ENCODE results near the gene CDK11A. TPM values are rescaled to one million over a fixed set of nuclear protein-coding genes. Genes with fewer than 3 reads are reported as not detected.
"Not testable (repeated sequence)": the region's sequence is repeated elsewhere in the genome, so short reads cannot be mapped to it uniquely, and the experiment has no call there.

The CDK11A gene
- polyA plus RNA-seq, 1 donor from 2014 or later: 20.7 TPM

GRCh38 chr1:1758059-1758621, 34.0 kb upstream of the CDK11A start:
- no peak overlapping the region for H3K4me3 Mint-ChIP-seq
- H3K27ac Mint-ChIP-seq: peak overlapping the region in 1 of 3 donors; percentile 35
- H3K36me3 Mint-ChIP-seq: no peaks in the 10 kb centered on the region
- no peaks in the 10 kb centered on the region for H3K27me3 Mint-ChIP-seq
- H3K4me1 Mint-ChIP-seq: peaks cover 0 to 3% (median 0%) of the 10 kb centered on the region in 3 donors
- H3K9me3 Mint-ChIP-seq: no peaks in the 10 kb centered on the region

DNA sequence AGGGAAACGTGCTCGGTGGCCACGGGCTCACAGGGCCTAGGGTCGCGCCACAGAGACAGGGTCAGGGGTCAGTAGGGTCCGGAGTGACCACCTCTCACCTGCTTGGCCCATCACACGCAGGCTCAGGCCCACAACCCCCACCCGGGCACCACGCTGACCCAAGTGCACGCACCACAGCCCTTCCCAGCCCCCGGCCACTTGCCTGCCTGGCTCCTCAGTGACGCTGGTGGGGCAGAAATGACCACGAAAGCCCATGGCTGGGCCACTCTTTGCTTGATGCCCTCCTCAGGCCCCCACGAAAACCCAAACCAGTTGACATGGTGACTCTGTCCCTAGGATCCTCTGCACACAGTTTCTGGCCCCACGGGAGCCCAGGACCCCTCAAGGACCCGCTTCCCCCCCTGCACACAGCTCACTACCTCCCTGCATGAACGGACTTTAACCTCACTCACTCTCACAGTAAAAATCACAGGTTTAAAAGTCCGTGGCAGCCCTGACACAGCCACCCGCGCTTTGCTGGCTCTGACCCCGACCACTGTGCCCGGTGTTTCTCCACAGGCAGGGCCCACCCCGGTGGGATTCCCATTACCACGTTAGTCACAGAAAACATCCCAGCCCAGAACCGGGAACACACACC, 33.4 kb upstream of the CDK11A start:
- peak overlapping the region in 1 of 3 donors; percentile 35 for H3K27ac Mint-ChIP-seq
- no peaks in the 10 kb centered on the region for H3K9me3 Mint-ChIP-seq
- H3K4me1 Mint-ChIP-seq: peaks cover 0 to 3% (median 0%) of the 10 kb centered on the region in 3 donors
- no peak overlapping the region for H3K4me3 Mint-ChIP-seq
- no peaks in the 10 kb centered on the region for H3K27me3 Mint-ChIP-seq
- H3K36me3 Mint-ChIP-seq: no peaks in the 10 kb centered on the region

DNA sequence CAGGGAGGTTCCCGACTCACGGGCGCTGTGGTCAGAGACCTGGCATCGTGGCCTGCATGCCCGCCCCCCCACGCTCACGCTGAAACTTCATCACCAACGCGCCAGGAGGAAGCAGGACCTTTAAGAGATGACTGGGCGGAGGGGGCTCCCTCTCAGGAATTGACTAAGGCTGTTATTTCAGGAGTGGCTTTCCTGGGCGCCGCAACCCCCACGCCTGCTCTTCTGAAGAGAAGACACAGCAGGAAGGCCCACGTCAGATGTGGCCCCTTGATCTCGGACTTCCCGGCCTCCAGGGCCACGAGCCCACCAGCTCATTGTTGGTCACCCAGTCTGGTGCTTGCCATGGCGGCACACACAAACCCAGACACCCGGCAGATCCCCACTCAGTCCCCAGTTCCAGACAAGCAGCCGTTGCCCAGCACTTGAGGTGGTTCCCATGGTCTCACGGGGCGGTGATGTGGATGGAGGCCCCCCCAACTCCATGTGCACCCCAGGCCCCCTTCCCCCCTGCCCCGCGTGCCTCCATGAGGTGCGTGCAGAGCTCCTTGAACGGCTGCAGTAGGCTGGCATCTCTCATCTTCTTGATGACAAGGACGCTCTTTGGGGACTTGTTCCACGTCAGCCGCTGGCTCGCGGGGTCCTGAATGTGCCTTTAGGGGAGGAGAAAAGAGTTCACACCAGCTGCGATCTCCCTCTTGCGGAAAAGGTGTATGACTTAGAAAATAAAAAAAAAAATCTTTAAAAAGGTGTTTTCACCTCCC, 32.7 kb upstream of the CDK11A start:
- Mint-ChIP-seq H3K4me1 (peaks cover 0 to 3% (median 0%) of the 10 kb centered on the region in 3 donors), H3K4me3 (no peak overlapping the region), H3K27ac (no peak overlapping the region), H3K27me3 (no peaks in the 10 kb centered on the region), H3K36me3 (no peaks in the 10 kb centered on the region), H3K9me3 (no peaks in the 10 kb centered on the region)

GRCh38 chr1:1755852-1756251, 31.7 kb upstream of the CDK11A start:
- H3K4me3 Mint-ChIP-seq: no peak overlapping the region
- no peaks in the 10 kb centered on the region for H3K9me3 Mint-ChIP-seq
- H3K4me1 Mint-ChIP-seq: no peaks in the 10 kb centered on the region
- H3K36me3 Mint-ChIP-seq: no peaks in the 10 kb centered on the region
- no peaks in the 10 kb centered on the region for H3K27me3 Mint-ChIP-seq
- H3K27ac Mint-ChIP-seq: no peak overlapping the region

- Mint-ChIP-seq H3K36me3 (no peaks in the 10 kb centered on the region), H3K9me3 (no peaks in the 10 kb centered on the region), H3K27me3 (no peaks in the 10 kb centered on the region), H3K4me3 (no peak overlapping the region), H3K4me1 (no peaks in the 10 kb centered on the region), H3K27ac (no peak overlapping the region)
Observed at GRCh38 chr1:1755426-1755825, 31.3 kb upstream of the CDK11A start.

DNA sequence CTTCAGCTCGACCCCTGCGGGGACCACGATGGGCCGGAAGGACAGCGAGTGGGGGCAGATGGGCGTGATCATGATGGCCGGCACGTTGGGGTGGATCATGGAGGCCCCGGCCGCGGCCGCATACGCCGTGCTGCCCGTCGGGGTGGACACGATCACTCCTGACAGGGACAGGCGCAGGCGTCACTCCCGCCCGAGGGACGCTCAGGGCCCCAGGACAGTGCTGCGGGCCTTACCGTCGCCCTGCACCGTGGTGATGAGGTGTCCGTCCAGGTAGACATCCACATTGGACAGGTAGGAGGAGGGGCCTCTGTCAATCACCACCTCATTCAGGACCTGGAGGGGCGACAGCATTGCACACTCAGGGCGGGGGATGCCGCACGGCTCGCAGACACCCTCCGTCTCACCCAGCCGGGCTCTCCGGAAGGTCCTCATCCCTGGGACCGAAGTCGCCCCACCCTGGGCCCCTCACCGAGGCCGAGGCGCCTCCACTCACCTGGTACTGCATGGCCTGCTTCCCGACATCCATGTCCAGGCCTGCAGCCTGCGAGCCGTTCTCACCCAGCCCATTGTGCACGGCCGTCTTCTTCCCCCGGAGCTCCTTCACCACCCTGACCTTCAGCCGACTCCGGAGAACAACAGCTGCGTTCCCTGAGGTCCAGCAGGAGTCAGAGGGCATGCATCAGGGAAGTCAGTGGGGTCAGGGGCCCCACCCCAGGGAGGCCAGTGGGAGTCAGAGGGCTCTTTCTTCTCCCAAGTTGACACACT, 30.1 kb upstream of the CDK11A start:
- no peaks in the 10 kb centered on the region for H3K36me3 Mint-ChIP-seq
- peaks cover 0 to 2% (median 0%) of the 10 kb centered on the region in 3 donors for H3K4me1 Mint-ChIP-seq
- no peaks in the 10 kb centered on the region for H3K9me3 Mint-ChIP-seq
- no peak overlapping the region for H3K27ac Mint-ChIP-seq
- no peaks in the 10 kb centered on the region for H3K27me3 Mint-ChIP-seq
- H3K4me3 Mint-ChIP-seq: no peak overlapping the region

GRCh38 chr1:1753607-1754005, 29.4 kb upstream of the CDK11A start:
- no peaks in the 10 kb centered on the region for H3K27me3 Mint-ChIP-seq
- H3K27ac Mint-ChIP-seq: no peak overlapping the region
- H3K4me1 Mint-ChIP-seq: peaks cover 0 to 2% (median 0%) of the 10 kb centered on the region in 3 donors
- no peaks in the 10 kb centered on the region for H3K36me3 Mint-ChIP-seq
- no peaks in the 10 kb centered on the region for H3K9me3 Mint-ChIP-seq
- H3K4me3 Mint-ChIP-seq: no peak overlapping the region

DNA sequence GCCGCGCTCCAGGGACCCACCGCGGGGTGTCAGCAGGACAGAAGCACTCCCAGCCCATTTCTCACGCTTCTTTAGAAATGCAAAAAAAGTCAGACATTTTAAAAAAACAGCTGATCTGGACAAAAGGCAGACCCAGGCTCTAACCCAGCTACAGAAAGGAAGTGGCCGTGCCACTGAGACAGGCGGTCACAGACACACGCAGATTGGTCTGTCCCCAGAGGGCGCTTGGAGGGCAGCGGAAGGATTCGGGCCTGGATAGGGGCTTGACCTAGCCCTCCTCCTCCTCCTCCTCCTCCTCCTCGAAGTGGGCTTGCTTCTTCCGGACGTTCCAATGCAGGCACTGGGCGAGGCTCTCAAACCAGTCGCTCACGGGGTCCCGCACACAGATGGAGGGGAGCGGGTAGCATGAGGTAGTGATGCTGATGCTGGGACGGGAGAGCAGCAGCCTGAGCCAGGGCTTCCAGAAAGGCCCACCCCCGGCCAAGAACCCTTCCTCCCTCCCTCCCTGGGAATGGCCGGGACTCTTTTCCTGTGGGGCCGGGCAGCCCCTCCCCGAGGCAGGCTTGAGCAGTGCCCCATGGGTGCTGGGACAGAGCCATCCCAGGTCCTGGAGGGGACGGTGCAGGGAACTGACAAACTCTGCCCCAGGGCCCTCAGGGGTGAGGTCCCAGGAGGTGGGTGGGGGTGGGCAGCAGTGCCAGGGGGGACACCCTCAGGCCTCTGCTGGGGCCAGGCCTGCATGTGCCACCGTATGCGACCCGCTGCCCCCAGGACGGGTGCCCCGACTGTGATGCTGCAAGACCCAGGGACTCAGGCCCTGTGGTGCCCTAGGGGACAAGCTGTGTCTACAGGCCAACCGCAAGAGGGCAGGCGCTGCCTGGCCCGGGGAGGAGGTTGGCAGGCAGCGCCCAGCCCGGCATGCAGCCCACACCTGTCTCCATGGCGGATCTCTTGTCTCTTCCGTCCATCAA, 28.8 kb upstream of the CDK11A start:
- peaks cover 0 to 4% (median 2%) of the 10 kb centered on the region in 3 donors for H3K4me1 Mint-ChIP-seq
- no peak overlapping the region for H3K4me3 Mint-ChIP-seq
- H3K27me3 Mint-ChIP-seq: no peaks in the 10 kb centered on the region
- no peaks in the 10 kb centered on the region for H3K36me3 Mint-ChIP-seq
- no peaks in the 10 kb centered on the region for H3K9me3 Mint-ChIP-seq
- H3K27ac Mint-ChIP-seq: no peak overlapping the region

- Mint-ChIP-seq H3K27ac (no peak overlapping the region), H3K4me1 (peaks cover 0 to 4% (median 2%) of the 10 kb centered on the region in 3 donors), H3K4me3 (peak overlapping the region in 1 of 4 donors; percentile 55), H3K9me3 (no peaks in the 10 kb centered on the region), H3K27me3 (no peaks in the 10 kb centered on the region), H3K36me3 (no peaks in the 10 kb centered on the region)
Observed at GRCh38 chr1:1752190-1752589, 28.0 kb upstream of the CDK11A start.

- H3K9me3 Mint-ChIP-seq, H3K4me3 Mint-ChIP-seq, H3K36me3 Mint-ChIP-seq, H3K27ac Mint-ChIP-seq, H3K27me3 Mint-ChIP-seq, H3K4me1 Mint-ChIP-seq: not testable (repeated sequence)
Observed at GRCh38 chr1:1749941-1750340, 25.8 kb upstream of the CDK11A start.

GRCh38 chr1:1748686-1749321, 24.6 kb upstream of the CDK11A start:
- no peaks in the 10 kb centered on the region for H3K27me3 Mint-ChIP-seq
- peak overlapping the region in 2 of 3 donors; percentile 68 to 89 for H3K27ac Mint-ChIP-seq
- H3K4me1 Mint-ChIP-seq: peaks cover 0 to 4% (median 2%) of the 10 kb centered on the region in 3 donors
- H3K4me3 Mint-ChIP-seq: peak overlapping the region in 1 of 4 donors; percentile 80
- H3K36me3 Mint-ChIP-seq: no peaks in the 10 kb centered on the region
- no peaks in the 10 kb centered on the region for H3K9me3 Mint-ChIP-seq

DNA sequence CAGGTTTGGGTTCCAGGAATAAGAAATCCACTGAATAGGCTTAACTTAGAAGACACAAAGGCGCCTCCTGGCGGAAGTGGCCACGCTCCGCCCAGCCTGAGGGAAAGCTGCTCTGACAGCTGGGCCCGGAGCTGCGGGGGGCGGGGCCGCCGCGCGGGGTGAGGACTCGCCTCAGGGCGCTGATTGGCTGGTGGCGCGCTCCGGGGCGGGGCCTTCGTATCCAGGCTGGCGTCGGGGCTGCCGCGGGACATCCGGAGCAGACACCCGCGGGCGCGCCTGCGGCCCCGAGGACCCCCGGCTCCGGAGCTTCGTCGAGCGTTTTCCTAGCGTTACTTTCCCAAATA, 22.4 kb upstream of the CDK11A start:
- H3K4me3 Mint-ChIP-seq: peak overlapping the region in 1 of 4 donors; percentile 76
- not testable (repeated sequence) for H3K27ac Mint-ChIP-seq, H3K36me3 Mint-ChIP-seq, H3K9me3 Mint-ChIP-seq, H3K27me3 Mint-ChIP-seq, H3K4me1 Mint-ChIP-seq

DNA sequence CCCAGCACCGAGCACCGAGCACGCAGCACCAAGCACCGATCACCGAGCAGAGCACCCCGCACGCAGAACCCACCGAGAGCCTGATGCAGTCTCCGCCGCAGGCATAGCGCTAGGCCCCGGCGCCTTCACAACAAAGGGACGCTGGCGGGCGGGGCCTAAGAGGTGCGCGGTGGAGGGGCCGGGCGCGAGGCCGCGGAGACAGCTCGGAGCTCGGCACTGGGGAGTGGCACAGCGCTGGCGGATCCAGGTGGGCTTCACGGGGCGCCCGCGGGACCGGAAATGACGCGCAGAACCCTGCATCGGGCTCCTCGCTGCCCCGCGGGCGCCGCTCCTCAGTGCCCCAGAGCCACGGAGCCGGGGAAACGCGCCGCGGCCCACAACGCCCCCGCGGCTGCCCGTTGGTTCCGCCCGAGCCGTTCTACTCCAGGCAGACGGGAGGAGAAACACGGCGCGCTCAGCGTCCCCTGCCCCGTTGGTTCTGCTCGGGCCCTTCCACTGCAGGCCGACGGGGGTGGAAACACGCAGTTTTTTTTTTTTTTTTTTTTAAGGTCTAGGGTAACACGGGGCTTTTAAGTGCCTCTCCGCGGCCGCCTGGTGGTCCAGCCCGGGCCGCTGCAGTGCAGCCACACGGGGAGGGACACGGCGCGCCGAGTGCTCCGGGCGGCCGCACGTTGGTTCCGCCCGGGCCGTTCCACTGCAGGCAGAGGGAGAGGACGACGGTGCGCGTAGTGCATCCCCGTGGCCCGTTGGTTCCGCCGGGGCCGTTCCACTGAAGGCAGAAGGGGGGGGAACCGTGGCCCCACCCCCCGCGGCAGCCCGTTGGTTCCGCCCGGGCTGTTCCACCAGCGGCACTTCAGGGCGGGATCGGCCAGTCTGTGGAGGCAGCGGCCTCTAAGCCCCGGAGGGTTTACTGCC, 21.8 kb upstream of the CDK11A start:
- Mint-ChIP-seq H3K27ac (peak overlapping the region in 1 of 3 donors; percentile 97), H3K4me3 (peak overlapping the region in 3 of 4 donors; percentile 70 to 86 (median 76))
- not testable (repeated sequence) for H3K9me3 Mint-ChIP-seq, H3K36me3 Mint-ChIP-seq, H3K4me1 Mint-ChIP-seq, H3K27me3 Mint-ChIP-seq

Data from IgD-negative memory B cell (primary cell).